Parathyroid adenoma (tissue), 2 donors: ENCODE results near the gene NR4A1.

ENCODE experiments used
- H2AFZ ChIP-seq: fragments of 300-600 bp; sonication (generic); one replicate; pipeline ENCODE4 v1.7.0; 2017; ENCODE audit warnings: antibody characterized with exemption, mild to moderate bottlenecking
- H3K27ac ChIP-seq: fragments of 300-600 bp; sonication (generic); one replicate; pipeline ENCODE4 v1.7.0; 2017
- H3K27me3 ChIP-seq: fragments of 300-600 bp; sonication (generic); one replicate; pipeline ENCODE4 v1.7.0; 2017; ENCODE audit warnings: low read length; ENCODE audit not compliant: control insufficient read depth, insufficient read depth
- H3K36me3 ChIP-seq: fragments of 300-600 bp; sonication (generic); one replicate; pipeline ENCODE4 v1.7.0; 2017; ENCODE audit warnings: low read length; ENCODE audit not compliant: control insufficient read depth, insufficient read depth
- H3K4me1 ChIP-seq: fragments of 300-600 bp; sonication (generic); one replicate; pipeline ENCODE4 v1.7.0; 2017; ENCODE audit warnings: control low read depth
- H3K4me2 ChIP-seq: fragments of 300-600 bp; sonication (generic); one replicate; pipeline ENCODE4 v1.7.0; 2017; ENCODE audit warnings: low read length
- H3K4me3 ChIP-seq: fragments of 300-600 bp; sonication (generic); one replicate; pipeline ENCODE4 v1.7.0; 2017; ENCODE audit warnings: low read depth, low read length
- H3K79me2 ChIP-seq: fragments of 300-600 bp; sonication (generic); one replicate; pipeline ENCODE4 v1.7.0; 2017; ENCODE audit warnings: control low read depth
- H3K9ac ChIP-seq: fragments of 300-600 bp; sonication (generic); one replicate; pipeline ENCODE4 v1.7.0; 2017; ENCODE audit warnings: mild to moderate bottlenecking
- H3K9me3 ChIP-seq: fragments of 300-600 bp; sonication (generic); one replicate; pipeline ENCODE4 v1.7.0; 2017; ENCODE audit warnings: low read length; ENCODE audit not compliant: control insufficient read depth
- TF ChIP-seq, protein P1 (sequence below): fragments of 300-600 bp; sonication (generic); IDR thresholded peaks from one replicate; pipeline ENCODE4 v1.7.0; 2017; ENCODE audit warnings: antibody characterized with exemption, mild to moderate bottlenecking
- donor health status: primary hyperparathyroidism.

The NR4A1 gene

DNA sequence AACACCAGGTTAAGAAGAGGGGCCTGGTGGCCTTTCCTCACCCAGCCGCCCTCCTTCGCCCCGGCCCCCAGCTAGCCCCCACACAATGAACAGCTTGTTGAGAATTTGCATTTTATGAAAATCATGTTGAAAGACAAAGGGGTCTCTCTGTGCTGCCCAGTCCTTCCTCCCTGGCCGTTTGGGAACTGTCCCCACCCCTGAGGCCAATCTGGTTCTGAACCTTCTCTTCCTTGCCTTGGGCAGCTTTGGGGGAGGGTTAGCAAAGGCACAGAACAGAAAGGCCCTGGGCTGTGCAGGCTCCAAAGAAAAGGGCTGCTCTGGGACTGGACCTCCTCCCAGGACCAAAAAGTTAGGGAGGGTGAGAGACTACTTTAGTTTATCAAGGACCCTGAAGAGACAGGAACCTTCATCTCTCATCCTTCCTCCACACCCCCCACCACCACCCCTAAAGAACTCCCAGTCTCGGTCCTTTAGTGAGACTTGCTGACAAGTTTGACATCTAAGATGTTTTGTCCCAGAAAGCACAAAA lies 43.2 kb upstream of the NR4A1 start:
- H3K4me3 ChIP-seq, result peak overlapping the region; percentile 62

DNA sequence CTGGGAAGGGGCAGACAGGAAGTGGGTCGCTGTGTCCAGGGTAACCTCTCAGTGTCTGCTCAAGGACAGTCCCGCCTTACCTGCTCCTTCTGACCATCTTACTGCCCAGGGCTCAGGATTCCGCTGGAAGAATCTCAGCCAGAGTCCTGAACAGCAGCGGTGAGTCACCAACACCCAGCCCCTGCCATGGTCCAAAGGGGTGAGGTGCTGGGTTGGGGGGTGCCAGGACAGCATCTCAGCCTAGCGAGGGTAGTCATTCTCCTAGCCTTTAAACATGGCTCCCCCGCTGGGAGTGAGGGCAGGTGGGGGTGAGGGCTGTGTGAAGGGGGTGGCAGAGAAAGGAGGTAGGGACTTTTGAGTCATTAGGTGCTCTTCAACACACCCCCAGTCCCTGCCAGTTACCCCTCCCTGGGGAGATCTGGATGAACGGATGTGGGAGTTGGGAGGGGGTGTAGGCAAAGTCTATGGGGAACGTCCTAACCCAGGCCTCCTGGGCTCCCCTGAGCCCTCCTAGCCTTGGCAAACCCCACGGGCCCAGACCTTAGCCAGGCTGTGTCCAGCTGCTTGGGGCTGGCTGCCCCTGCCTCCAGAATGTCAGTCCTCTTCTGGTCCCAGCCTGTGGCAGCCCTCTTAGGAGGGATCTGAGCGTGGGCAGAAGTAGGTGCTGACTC lies 42.0 kb upstream of the NR4A1 start:
- Histone ChIP-seq H3K79me2 (no peaks in the 10 kb centered on the region), H3K4me3 (no peak overlapping the region), H3K9ac (no peak overlapping the region), H3K9me3 (no peaks in the 10 kb centered on the region), H3K4me2 (peak overlapping the region; percentile 22), H3K4me1 (peaks cover 2% of the 10 kb centered on the region), H2AFZ (no peak overlapping the region), H3K27ac (peak overlapping the region; percentile 51), H3K27me3 (no peaks in the 10 kb centered on the region), H3K36me3 (no peaks in the 10 kb centered on the region)
- TF ChIP-seq, protein P1, sequence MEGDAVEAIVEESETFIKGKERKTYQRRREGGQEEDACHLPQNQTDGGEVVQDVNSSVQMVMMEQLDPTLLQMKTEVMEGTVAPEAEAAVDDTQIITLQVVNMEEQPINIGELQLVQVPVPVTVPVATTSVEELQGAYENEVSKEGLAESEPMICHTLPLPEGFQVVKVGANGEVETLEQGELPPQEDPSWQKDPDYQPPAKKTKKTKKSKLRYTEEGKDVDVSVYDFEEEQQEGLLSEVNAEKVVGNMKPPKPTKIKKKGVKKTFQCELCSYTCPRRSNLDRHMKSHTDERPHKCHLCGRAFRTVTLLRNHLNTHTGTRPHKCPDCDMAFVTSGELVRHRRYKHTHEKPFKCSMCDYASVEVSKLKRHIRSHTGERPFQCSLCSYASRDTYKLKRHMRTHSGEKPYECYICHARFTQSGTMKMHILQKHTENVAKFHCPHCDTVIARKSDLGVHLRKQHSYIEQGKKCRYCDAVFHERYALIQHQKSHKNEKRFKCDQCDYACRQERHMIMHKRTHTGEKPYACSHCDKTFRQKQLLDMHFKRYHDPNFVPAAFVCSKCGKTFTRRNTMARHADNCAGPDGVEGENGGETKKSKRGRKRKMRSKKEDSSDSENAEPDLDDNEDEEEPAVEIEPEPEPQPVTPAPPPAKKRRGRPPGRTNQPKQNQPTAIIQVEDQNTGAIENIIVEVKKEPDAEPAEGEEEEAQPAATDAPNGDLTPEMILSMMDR, result no peak

More for the DNA sequence above, 43.2 kb upstream of the NR4A1 start:
- TF ChIP-seq, protein P1, result no peak
- peak overlapping the region; percentile 51 for H3K4me2 ChIP-seq
- no peaks in the 10 kb centered on the region for H3K27me3 ChIP-seq
- no peak overlapping the region for H2AFZ ChIP-seq
- peak overlapping the region; percentile 72 for H3K27ac ChIP-seq
- no peaks in the 10 kb centered on the region for H3K9me3 ChIP-seq
- no peak overlapping the region for H3K9ac ChIP-seq
- no peaks in the 10 kb centered on the region for H3K36me3 ChIP-seq
- no peaks in the 10 kb centered on the region for H3K79me2 ChIP-seq
- H3K4me1 ChIP-seq, result peaks cover 2% of the 10 kb centered on the region

DNA sequence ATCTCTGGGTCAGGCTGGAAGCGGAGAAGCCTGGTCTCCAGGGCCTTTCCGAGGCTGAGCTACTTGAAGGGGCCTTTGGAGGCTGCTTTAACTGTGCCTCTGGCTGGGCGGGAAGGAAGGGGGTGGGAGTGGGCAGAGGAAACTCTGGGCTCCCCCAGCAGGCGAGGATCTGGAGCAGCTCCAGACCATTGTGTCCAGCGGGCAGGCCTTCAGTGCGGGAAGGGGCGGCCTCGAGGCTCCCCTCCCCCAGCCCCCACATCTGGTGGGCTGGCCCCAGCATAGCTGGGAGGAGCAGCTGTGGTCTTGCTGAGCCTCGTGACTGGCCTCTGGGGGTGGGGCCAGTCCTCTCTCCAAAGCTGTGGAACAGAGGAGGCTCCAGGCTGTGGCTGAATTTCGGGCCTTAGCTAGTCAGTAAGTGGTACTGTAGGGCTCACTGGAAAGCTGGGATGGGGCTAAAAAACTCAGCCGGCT lies 41.1 kb upstream of the NR4A1 start:
- no peak overlapping the region for H3K4me2 ChIP-seq
- no peak overlapping the region for H2AFZ ChIP-seq
- no peaks in the 10 kb centered on the region for H3K9me3 ChIP-seq
- peak overlapping the region; percentile 51 for H3K27ac ChIP-seq
- no peaks in the 10 kb centered on the region for H3K36me3 ChIP-seq
- H3K79me2 ChIP-seq, result no peaks in the 10 kb centered on the region
- no peak overlapping the region for H3K9ac ChIP-seq
- no peaks in the 10 kb centered on the region for H3K27me3 ChIP-seq
- TF ChIP-seq, protein P1, result no peak
- H3K4me1 ChIP-seq, result peaks cover 2% of the 10 kb centered on the region
- H3K4me3 ChIP-seq, result no peak overlapping the region

DNA sequence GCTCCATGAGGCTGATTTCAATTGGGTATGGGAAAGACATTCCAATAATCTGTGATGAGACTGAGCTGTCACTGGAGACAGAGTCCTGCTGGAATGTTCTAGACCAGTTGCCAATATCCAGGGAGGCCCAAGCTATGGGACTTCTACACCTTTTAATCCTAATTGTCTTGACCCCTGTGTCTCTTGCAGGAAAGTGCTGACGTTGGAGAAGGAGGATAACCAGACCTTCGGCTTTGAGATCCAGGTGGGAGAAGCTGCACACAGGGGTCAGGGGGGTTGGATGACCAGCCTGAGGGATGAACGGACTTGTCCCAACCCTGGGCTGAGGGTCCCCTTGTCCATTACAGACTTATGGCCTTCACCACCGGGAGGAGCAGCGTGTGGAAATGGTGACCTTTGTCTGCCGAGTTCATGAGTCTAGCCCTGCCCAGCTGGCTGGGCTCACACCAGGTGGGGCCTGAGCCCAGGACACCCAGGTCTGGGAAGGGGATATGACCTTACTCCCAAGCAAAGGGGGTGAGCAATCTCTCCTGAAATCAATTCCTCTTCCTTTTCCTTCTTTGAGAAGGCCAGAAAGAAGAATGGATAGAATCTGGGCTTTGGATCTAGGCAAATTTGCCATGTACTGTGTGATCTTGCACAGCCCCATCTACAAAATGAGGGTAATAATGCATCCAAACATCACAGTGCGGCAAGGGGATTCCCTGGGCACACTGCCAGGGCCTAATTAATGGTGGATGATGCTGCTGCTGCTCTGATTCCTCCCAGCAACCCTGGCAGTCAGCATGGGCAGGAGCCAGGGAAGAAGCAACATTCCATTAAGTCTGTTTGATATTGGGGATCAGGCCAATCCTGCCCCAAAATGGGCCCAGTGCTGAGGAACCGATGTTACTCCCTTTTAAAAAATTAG lies 40.3 kb upstream of the NR4A1 start:
- no peaks in the 10 kb centered on the region for H3K36me3 ChIP-seq
- peak overlapping the region; percentile 21 for H3K27ac ChIP-seq
- H3K4me3 ChIP-seq, result no peak overlapping the region
- no peak overlapping the region for H2AFZ ChIP-seq
- H3K9me3 ChIP-seq, result no peaks in the 10 kb centered on the region
- H3K9ac ChIP-seq, result no peak overlapping the region
- no peaks in the 10 kb centered on the region for H3K79me2 ChIP-seq
- TF ChIP-seq, protein P1, result no peak
- no peak overlapping the region for H3K4me2 ChIP-seq
- no peaks in the 10 kb centered on the region for H3K27me3 ChIP-seq
- H3K4me1 ChIP-seq, result peaks cover 2% of the 10 kb centered on the region
